GM10847 (cell line): Measurements from ENCODE around the gene RHO.

Source experiments
- POLR2A ChIP-seq: IDR thresholded peaks from 2 replicates; pipeline ENCODE4 v1.6.1; 2011; ENCODE audit not compliant: insufficient read length; ENCODE audit errors: extremely low read depth

The RHO gene

GRCh38 chr3:129521611-129522010, 6.8 kb upstream of the RHO start:
- TF ChIP-seq POLR2A, result no peak

- TF ChIP-seq POLR2A, result no peak
These were observed 5.5 kb upstream of the RHO start for GRCh38 chr3:129522953-129523352.

- no peak for TF ChIP-seq POLR2A
These were observed 4.4 kb upstream of the RHO start for GRCh38 chr3:129524081-129524480.

GRCh38 chr3:129525341-129525968, 3.0 kb upstream of the RHO start:
- TF ChIP-seq POLR2A, result no peak

GRCh38 chr3:129526121-129526900, 2.1 kb upstream of the RHO start:
- no peak for TF ChIP-seq POLR2A

- no peak for TF ChIP-seq POLR2A
These were observed 1.2 kb upstream of the RHO start for GRCh38 chr3:129527262-129527661.

- TF ChIP-seq POLR2A, result no peak
These were observed 1.2 kb downstream of the RHO start for GRCh38 chr3:129529436-129530210.

- TF ChIP-seq POLR2A, result no peak
These were observed 1.9 kb downstream of the RHO start for GRCh38 chr3:129530251-129530791.

GRCh38 chr3:129530821-129531220, 2.4 kb downstream of the RHO start:
- TF ChIP-seq POLR2A, result no peak

- no peak for TF ChIP-seq POLR2A
These were observed 3.3 kb downstream of the RHO start for GRCh38 chr3:129531699-129532098.

GRCh38 chr3:129532261-129532660, 3.8 kb downstream of the RHO start:
- no peak for TF ChIP-seq POLR2A

GRCh38 chr3:129533406-129533805, 5.0 kb downstream of the RHO start:
- no peak for TF ChIP-seq POLR2A

GRCh38 chr3:129534428-129535027, 6.1 kb downstream of the RHO start:
- TF ChIP-seq POLR2A, result no peak

GRCh38 chr3:129535075-129535474, 6.6 kb downstream of the RHO start:
- TF ChIP-seq POLR2A, result no peak

GRCh38 chr3:129536374-129536667, 7.9 kb downstream of the RHO start:
- TF ChIP-seq POLR2A, result no peak
